Fibroblast of lung (primary cell): ENCODE measurements around the gene LRP1.

Source experiments
- EZH2 ChIP-seq: IDR thresholded peaks from 2 replicates; pipeline ENCODE4 v1.5.1; 2012; ENCODE audit warnings: low read length, control low read depth, mild to moderate bottlenecking; ENCODE audit errors: missing control alignments
- TF ChIP-seq, protein P1 (sequence below), 2 donors: IDR thresholded peaks in 1 of 2; conservative IDR thresholded peaks in 1 of 2; 1 replicate in 1 of 2; 2 replicates in 1 of 2; pipeline ENCODE4 v1.5.1; 2011 to 2012; ENCODE audit warnings: low read length in 2 of 2, control low read depth in 1 of 2, inconsistent platforms in 1 of 2, low read depth in 1 of 2, mild to moderate bottlenecking in 1 of 2

DNA sequence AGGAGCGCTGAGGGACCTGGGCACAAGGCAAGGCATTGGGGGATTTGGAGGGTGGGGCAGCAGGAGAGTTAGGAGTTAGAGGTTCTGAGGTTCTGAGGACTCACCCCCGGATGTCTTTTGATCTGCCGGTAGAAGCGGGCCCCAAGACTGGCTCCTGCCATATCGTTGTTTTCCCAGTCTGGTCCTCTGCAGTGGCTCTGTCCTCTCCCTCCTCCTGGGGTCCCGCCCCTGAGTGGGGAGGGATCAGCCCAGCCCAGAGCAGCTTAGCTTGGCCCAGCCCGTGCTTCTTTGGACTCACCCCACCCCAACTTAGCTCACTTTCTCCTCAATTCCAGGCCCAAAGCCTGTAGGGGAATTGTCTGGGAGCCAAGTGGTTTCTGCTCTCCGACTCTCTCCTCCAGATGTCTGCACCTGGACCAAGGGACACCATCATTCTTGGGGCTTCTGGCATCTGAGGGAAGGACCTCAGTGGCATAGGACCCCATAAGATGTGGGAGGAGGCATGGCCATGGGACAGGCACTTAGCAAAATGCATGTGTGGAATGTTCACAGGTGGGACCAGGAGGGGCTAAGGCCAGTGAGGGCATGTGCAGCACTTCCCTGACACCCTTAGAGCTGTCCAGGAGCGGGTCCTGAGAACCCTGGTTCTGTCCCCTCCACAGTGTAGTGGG is 108.8 kb downstream of the LRP1 start:
- TF ChIP-seq, protein P1, sequence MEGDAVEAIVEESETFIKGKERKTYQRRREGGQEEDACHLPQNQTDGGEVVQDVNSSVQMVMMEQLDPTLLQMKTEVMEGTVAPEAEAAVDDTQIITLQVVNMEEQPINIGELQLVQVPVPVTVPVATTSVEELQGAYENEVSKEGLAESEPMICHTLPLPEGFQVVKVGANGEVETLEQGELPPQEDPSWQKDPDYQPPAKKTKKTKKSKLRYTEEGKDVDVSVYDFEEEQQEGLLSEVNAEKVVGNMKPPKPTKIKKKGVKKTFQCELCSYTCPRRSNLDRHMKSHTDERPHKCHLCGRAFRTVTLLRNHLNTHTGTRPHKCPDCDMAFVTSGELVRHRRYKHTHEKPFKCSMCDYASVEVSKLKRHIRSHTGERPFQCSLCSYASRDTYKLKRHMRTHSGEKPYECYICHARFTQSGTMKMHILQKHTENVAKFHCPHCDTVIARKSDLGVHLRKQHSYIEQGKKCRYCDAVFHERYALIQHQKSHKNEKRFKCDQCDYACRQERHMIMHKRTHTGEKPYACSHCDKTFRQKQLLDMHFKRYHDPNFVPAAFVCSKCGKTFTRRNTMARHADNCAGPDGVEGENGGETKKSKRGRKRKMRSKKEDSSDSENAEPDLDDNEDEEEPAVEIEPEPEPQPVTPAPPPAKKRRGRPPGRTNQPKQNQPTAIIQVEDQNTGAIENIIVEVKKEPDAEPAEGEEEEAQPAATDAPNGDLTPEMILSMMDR (conservative IDR thresholded peaks at IDR 0.05 in 1 of 2, IDR thresholded peaks at IDR 0.05 in 1 of 2; ENCODE audit: low read depth in 1 of 2, low read length in 2 of 2) = no peak
- no peak for TF ChIP-seq EZH2
